Loucy (cell line): Measurements from ENCODE around the gene ADGRL1.
"Not testable (repeated sequence)": the region's sequence is repeated elsewhere in the genome, so short reads cannot be mapped to it uniquely, and the experiment has no call there.

Source experiments
- CTCF ChIP-seq: fragments of 200-600 bp; sonication (generic); conservative IDR thresholded peaks from 2 replicates; pipeline ENCODE4 v1.5.1; 2014; ENCODE audit warnings: mild to moderate bottlenecking, antibody characterized with exemption, low read length
- EZH2phosphoT487 ChIP-seq: fragments of 200-600 bp; IDR thresholded peaks from 2 replicates; pipeline ENCODE4 v1.6.1; 2018; ENCODE audit warnings: antibody characterized with exemption, mild to moderate bottlenecking, moderate library complexity, borderline replicate concordance

- TF ChIP-seq CTCF, EZH2phosphoT487: not testable (repeated sequence)
These were observed 38.4 kb upstream of the ADGRL1 start for GRCh38 chr19:14244393-14244792.
